Tibial nerve (tissue), 4 donors: Measurements from ENCODE around the gene EFCAB5. TPM values are rescaled to one million over a fixed set of nuclear protein-coding genes. Genes with fewer than 3 reads are reported as not detected.

Source experiments
- DNase-seq, 2 donors: peaks; one replicate each; pipeline ENCODE4 v3.0.0-alpha.2; 2019; ENCODE audit warnings: low spot score in 2 of 2
- H3K27ac ChIP-seq, 4 donors: fragments of 200-600 bp; sonication (generic) in 3 of 4; one replicate each; pipeline ENCODE4 v1.5.1; 2017 to 2019; ENCODE audit warnings: mild to moderate bottlenecking in 1 of 4
- H3K27me3 ChIP-seq, 2 donors: fragments of 200-600 bp; sonication (generic) in 1 of 2; one replicate each; pipeline versions ENCODE4 v1.5.1 to v1.6.0; 2017 to 2019
- H3K36me3 ChIP-seq, 3 donors: fragments of 200-600 bp; sonication (generic); one replicate each; pipeline ENCODE4 v1.5.1; 2018 to 2019
- H3K4me1 ChIP-seq, 4 donors: fragments of 200-600 bp; sonication (generic) in 3 of 4; one replicate each; pipeline ENCODE4 v1.5.1; 2017 to 2019
- H3K4me3 ChIP-seq, 4 donors: fragments of 200-600 bp; sonication (generic) in 3 of 4; one replicate each; pipeline ENCODE4 v1.5.1; 2017 to 2019; ENCODE audit warnings: mild to moderate bottlenecking in 1 of 4, moderate library complexity in 1 of 4
- H3K9me3 ChIP-seq, 4 donors: fragments of 200-600 bp; sonication (generic) in 3 of 4; one replicate each; pipeline ENCODE4 v1.5.1; 2017 to 2019
- CTCF ChIP-seq, 5 experiments: fragments of 200-600 bp in 3 of 5; fragments of 450-650 bp in 2 of 5; sonication (generic) in 3 of 5; IDR thresholded peaks; one replicate each; pipeline ENCODE4 v1.5.1; 2016 to 2019; ENCODE audit warnings: antibody characterized with exemption in 5 of 5, mild to moderate bottlenecking in 3 of 5, moderate library complexity in 2 of 5
- EP300 ChIP-seq, 2 donors: sonication (generic); formaldehyde crosslinking; IDR thresholded peaks; one replicate each; pipeline ENCODE4 v1.6.1; 2017; ENCODE audit warnings: antibody characterized with exemption in 2 of 2, mild to moderate bottlenecking in 1 of 2
- POLR2A ChIP-seq, 2 donors: fragments of 450-650 bp; IDR thresholded peaks; one replicate each; pipeline ENCODE4 v1.6.1; 2017; ENCODE audit warnings: antibody characterized with exemption in 2 of 2, mild to moderate bottlenecking in 2 of 2, moderate library complexity in 2 of 2
- WGBS, 2 donors: methylation state at CpG; one replicate each; pipeline ENCODE4 v1.1.5; 2018; 5-methylcytosine and 5-hydroxymethylcytosine counted together
- total RNA-seq, 4 donors: library from RNA; depleted of rRNA; stranded (reverse); fragments of >200 nt; gene quantifications; one replicate each; pipeline ENCODE4 v1.1.0, GENCODE V29; 2016

Gene EFCAB5
- total RNA-seq, 4 donors from 2014 or later: 0.21 to 0.30 (median 0.22) TPM; not detected in 1

DNA sequence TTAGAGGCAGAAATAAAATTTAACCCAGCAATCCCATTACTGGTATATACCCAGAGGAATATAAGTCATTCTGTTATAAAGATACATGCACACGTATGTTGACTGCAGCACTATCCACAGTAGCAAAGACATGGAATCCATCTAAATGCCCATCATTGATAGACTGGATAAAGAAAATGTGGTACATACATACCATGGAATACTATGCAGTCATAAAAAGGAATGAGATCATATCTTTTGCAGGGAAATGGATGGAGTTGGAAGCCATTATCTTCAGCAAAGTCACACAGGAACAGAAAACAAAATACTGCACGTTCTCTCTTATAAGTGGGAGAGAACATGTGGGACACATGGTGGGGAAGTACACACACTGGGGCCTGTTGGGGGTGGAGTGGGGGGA lies 34.5 kb upstream of the EFCAB5 start:
- 95 to 96% methylated on average over 2 of the region's 2 CpGs for WGBS, 2 donors
- Histone ChIP-seq H3K9me3 (peaks cover 0 to 5% (median 0%) of the 10 kb centered on the region in 4 donors), H3K4me3 (no peak overlapping the region), H3K27me3 (no peaks in the 10 kb centered on the region), H3K4me1 (no peaks in the 10 kb centered on the region), H3K27ac (no peak overlapping the region), H3K36me3 (peaks cover 0 to 4% (median 0%) of the 10 kb centered on the region in 3 donors)
- no peak for TF ChIP-seq CTCF (IDR thresholded peaks at IDR 0.05)
- TF ChIP-seq EP300 (IDR thresholded peaks at IDR 0.05): no peak
- no peak for TF ChIP-seq POLR2A (IDR thresholded peaks at IDR 0.05)
- DNase-seq: no peak

GRCh38 chr17:29909236-29910003 lies 32.0 kb upstream of the EFCAB5 start:
- Histone ChIP-seq H3K4me1 (no peaks in the 10 kb centered on the region), H3K27me3 (no peaks in the 10 kb centered on the region), H3K36me3 (peaks cover 0 to 4% (median 0%) of the 10 kb centered on the region in 3 donors), H3K27ac (no peak overlapping the region), H3K4me3 (no peak overlapping the region), H3K9me3 (peaks cover 0 to 5% (median 0%) of the 10 kb centered on the region in 4 donors)
- TF ChIP-seq EP300 (IDR thresholded peaks at IDR 0.05) (no peak), CTCF (IDR thresholded peaks at IDR 0.05) (no peak), POLR2A (IDR thresholded peaks at IDR 0.05) (no peak)
- DNase-seq: no peak
- WGBS, 2 donors: 86 to 91% methylated on average over 6 of the region's 6 CpGs

GRCh38 chr17:29911641-29912177 lies 29.7 kb upstream of the EFCAB5 start:
- no peak for TF ChIP-seq EP300 (IDR thresholded peaks at IDR 0.05)
- TF ChIP-seq CTCF (IDR thresholded peaks at IDR 0.05): no peak
- no peak for TF ChIP-seq POLR2A (IDR thresholded peaks at IDR 0.05)
- Histone ChIP-seq H3K27me3 (no peaks in the 10 kb centered on the region), H3K36me3 (no peaks in the 10 kb centered on the region), H3K27ac (no peak overlapping the region), H3K4me1 (peaks cover 0 to 8% (median 0%) of the 10 kb centered on the region in 4 donors), H3K9me3 (no peaks in the 10 kb centered on the region), H3K4me3 (no peak overlapping the region)
- DNase-seq: no peak

DNA sequence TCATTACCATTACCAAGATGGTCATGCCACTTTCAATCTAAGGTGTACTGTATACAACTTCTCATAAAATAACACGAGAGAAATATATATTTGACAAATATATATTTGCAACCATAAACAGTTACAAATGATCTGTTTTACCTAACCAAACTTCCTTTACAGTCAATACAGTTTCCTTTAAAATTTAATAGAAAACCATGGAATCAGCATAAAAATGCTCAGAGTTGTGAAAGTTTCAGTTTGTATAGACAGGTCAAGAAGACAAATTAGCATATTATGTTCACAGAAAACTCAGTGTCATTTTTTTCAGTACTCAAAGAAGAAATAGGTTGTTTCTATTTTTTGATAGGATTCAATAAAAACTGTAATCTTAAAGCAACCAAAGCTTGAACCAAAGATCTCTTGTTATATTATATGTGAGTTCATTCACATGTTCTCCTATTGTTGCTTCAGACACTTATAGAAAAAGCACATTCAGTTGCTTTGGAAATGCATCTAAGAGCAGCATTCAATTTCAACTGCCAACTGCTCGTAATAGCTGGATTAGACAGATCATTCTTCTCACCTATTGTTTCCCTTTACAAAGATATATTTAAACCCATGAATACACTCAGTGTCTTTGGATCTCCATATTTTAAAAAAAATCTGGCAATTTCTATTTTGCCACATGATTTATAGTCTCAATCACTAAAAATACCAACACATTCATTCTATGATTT lies 26.5 kb upstream of the EFCAB5 start:
- Histone ChIP-seq H3K4me3 (no peak overlapping the region), H3K9me3 (no peaks in the 10 kb centered on the region), H3K4me1 (peaks cover 0 to 8% (median 0%) of the 10 kb centered on the region in 4 donors), H3K27me3 (no peaks in the 10 kb centered on the region), H3K27ac (no peak overlapping the region), H3K36me3 (no peaks in the 10 kb centered on the region)
- DNase-seq: no peak
- TF ChIP-seq CTCF (IDR thresholded peaks at IDR 0.05) (no peak), EP300 (IDR thresholded peaks at IDR 0.05) (no peak), POLR2A (IDR thresholded peaks at IDR 0.05) (no peak)
- WGBS, 2 donors: 64 to 67% methylated on average over 2 of the region's 2 CpGs

DNA sequence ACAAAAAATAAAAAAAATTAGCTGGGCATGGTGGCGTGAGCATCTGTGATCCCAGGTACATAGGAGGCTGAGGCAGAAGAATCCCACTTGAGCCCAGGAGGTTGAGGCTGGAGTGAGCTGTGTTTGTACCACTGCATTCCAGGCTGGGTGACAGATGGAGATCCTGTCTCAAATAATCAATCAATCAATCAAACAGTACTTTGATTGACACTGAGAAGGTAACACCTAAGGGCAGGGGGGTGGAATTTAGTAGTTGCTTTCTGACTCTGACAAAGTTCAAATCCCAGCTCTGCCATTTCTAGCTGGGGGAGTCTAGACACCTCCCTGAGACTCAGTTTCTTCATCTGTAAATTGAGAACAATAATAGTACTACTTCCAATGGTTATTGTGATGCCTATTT lies 23.4 kb upstream of the EFCAB5 start:
- Histone ChIP-seq H3K36me3 (no peaks in the 10 kb centered on the region), H3K27ac (no peak overlapping the region), H3K9me3 (no peaks in the 10 kb centered on the region), H3K27me3 (no peaks in the 10 kb centered on the region), H3K4me1 (peaks cover 0 to 8% (median 0%) of the 10 kb centered on the region in 4 donors), H3K4me3 (no peak overlapping the region)
- DNase-seq: no peak
- TF ChIP-seq CTCF (IDR thresholded peaks at IDR 0.05) (no peak), EP300 (IDR thresholded peaks at IDR 0.05) (no peak), POLR2A (IDR thresholded peaks at IDR 0.05) (no peak)
- 100% methylated on average over 1 of the region's 1 CpG for WGBS, 2 donors
